Thyroid gland (tissue), 4 donors: ENCODE data around the gene MYCN. TPM values are rescaled to one million over a fixed set of nuclear protein-coding genes. Genes with fewer than 3 reads are reported as not detected.

ENCODE experiments used
- DNase-seq, 2 donors: peaks; one replicate each; pipeline ENCODE4 v3.0.0-alpha.2; 2019
- H3K27ac ChIP-seq, 3 donors: fragments of 200-600 bp; sonication (generic); 1 replicate in 2 of 3; 2 replicates in 1 of 3; pipeline ENCODE4 v1.5.1; 2016 to 2019; ENCODE audit warnings: mild to moderate bottlenecking in 1 of 3, moderate library complexity in 1 of 3
- H3K27me3 ChIP-seq: fragments of 200-600 bp; sonication (generic); one replicate; pipeline ENCODE4 v1.5.1; 2019
- H3K36me3 ChIP-seq, 2 donors: fragments of 200-600 bp; sonication (generic); one replicate each; pipeline ENCODE4 v1.5.1; 2016 to 2019
- H3K4me1 ChIP-seq, 2 donors: fragments of 200-600 bp; sonication (generic); one replicate each; pipeline ENCODE4 v1.5.1; 2017 to 2019
- H3K4me3 ChIP-seq, 3 donors: fragments of 200-600 bp; sonication (generic); replicated peaks in 1 of 3; 1 replicate in 2 of 3; 2 replicates in 1 of 3; pipeline ENCODE4 v1.5.1; 2016; ENCODE audit warnings: mild to moderate bottlenecking in 1 of 3
- H3K9me3 ChIP-seq: fragments of 200-600 bp; sonication (generic); one replicate; pipeline ENCODE4 v1.5.1; 2017
- POLR2A ChIP-seq, 2 donors: fragments of 450-650 bp; IDR thresholded peaks; one replicate each; pipeline ENCODE4 v1.6.1; 2017; ENCODE audit warnings: antibody characterized with exemption in 2 of 2, mild to moderate bottlenecking in 2 of 2, moderate library complexity in 1 of 2
- WGBS, 2 donors: methylation state at CpG; one replicate each; pipeline ENCODE4 v1.1.5; 2017; 5-methylcytosine and 5-hydroxymethylcytosine counted together
- intact Hi-C: fragments of 100-400 bp; cut with DNase I; formaldehyde crosslinking; loops from one replicate; pipeline ENCODE4 v1.15.1; 2023
- total RNA-seq, 4 donors: library from RNA; depleted of rRNA; stranded (reverse); fragments of >200 nt; gene quantifications; one replicate each; pipeline ENCODE4 v1.2.3, GENCODE V29; 2016
- TF ChIP-seq, protein P1 (sequence below), 6 experiments: fragments of 200-600 bp in 3 of 6; fragments of 450-650 bp in 3 of 6; sonication (generic) in 3 of 6; IDR thresholded peaks; one replicate each; pipeline ENCODE4 v1.5.1; 2016 to 2019; ENCODE audit warnings: antibody characterized with exemption in 6 of 6, mild to moderate bottlenecking in 2 of 6, inconsistent platforms in 1 of 6, moderate library complexity in 1 of 6

MYCN gene
- total RNA-seq, 4 donors from 2014 or later: 5.9 to 13.3 (median 10.1) TPM

DNA sequence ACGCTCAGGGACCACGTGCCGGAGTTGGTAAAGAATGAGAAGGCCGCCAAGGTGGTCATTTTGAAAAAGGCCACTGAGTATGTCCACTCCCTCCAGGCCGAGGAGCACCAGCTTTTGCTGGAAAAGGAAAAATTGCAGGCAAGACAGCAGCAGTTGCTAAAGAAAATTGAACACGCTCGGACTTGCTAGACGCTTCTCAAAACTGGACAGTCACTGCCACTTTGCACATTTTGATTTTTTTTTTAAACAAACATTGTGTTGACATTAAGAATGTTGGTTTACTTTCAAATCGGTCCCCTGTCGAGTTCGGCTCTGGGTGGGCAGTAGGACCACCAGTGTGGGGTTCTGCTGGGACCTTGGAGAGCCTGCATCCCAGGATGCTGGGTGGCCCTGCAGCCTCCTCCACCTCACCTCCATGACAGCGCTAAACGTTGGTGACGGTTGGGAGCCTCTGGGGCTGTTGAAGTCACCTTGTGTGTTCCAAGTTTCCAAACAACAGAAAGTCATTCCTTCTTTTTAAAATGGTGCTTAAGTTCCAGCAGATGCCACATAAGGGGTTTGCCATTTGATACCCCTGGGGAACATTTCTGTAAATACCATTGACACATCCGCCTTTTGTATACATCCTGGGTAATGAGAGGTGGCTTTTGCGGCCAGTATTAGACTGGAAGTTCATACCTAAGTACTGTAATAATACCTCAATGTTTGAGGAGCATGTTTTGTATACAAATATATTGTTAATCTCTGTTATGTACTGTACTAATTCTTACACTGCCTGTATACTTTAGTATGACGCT lies 5.8 kb downstream of the MYCN start:
- Histone ChIP-seq H3K9me3 (no peaks in the 10 kb centered on the region), H3K4me1 (peaks cover 12 to 22% of the 10 kb centered on the region in 2 donors), H3K27ac (no peak overlapping the region), H3K4me3 (no peak overlapping the region), H3K36me3 (peaks cover 0 to 9% of the 10 kb centered on the region in 2 donors), H3K27me3 (no peaks in the 10 kb centered on the region)
- DNase-seq: no peak
- intact Hi-C loops: loop anchor here (10.0 kb wide), 2 partner anchors 69 to 269 kb away; no protein-coding TSS in a partner anchor
- 85 to 87% methylated on average over 17 of the region's 17 CpGs for WGBS, 2 donors
- TF ChIP-seq, protein P1, sequence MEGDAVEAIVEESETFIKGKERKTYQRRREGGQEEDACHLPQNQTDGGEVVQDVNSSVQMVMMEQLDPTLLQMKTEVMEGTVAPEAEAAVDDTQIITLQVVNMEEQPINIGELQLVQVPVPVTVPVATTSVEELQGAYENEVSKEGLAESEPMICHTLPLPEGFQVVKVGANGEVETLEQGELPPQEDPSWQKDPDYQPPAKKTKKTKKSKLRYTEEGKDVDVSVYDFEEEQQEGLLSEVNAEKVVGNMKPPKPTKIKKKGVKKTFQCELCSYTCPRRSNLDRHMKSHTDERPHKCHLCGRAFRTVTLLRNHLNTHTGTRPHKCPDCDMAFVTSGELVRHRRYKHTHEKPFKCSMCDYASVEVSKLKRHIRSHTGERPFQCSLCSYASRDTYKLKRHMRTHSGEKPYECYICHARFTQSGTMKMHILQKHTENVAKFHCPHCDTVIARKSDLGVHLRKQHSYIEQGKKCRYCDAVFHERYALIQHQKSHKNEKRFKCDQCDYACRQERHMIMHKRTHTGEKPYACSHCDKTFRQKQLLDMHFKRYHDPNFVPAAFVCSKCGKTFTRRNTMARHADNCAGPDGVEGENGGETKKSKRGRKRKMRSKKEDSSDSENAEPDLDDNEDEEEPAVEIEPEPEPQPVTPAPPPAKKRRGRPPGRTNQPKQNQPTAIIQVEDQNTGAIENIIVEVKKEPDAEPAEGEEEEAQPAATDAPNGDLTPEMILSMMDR (IDR thresholded peaks at IDR 0.05): no peak
- TF ChIP-seq POLR2A (IDR thresholded peaks at IDR 0.05): no peak

- no peak for DNase-seq
- H3K27me3 ChIP-seq: no peaks in the 10 kb centered on the region
- no peak for TF ChIP-seq POLR2A (IDR thresholded peaks at IDR 0.05)
- TF ChIP-seq, protein P1 (IDR thresholded peaks at IDR 0.05): no peak
- intact Hi-C loops: loop anchor here (10.0 kb wide), 2 partner anchors 68 to 268 kb away; no protein-coding TSS in a partner anchor
- peaks cover 12 to 15% of the 10 kb centered on the region in 2 donors for H3K4me1 ChIP-seq
- H3K36me3 ChIP-seq: peaks cover 0 to 9% of the 10 kb centered on the region in 2 donors
- no peak overlapping the region for H3K27ac ChIP-seq
- H3K9me3 ChIP-seq: no peaks in the 10 kb centered on the region
- WGBS, 2 donors: 92 to 96% methylated on average over 3 of the region's 3 CpGs
- H3K4me3 ChIP-seq: no peak overlapping the region
These were observed 6.6 kb downstream of the MYCN start for GRCh38 chr2:15946983-15947382.

GRCh38 chr2:15947431-15947830 lies 7.1 kb downstream of the MYCN start:
- peaks cover 12 to 15% of the 10 kb centered on the region in 2 donors for H3K4me1 ChIP-seq
- 87 to 93% methylated on average over 2 of the region's 2 CpGs for WGBS, 2 donors
- intact Hi-C loops: loop anchor here (10.0 kb wide), 2 partner anchors 67 to 267 kb away; no protein-coding TSS in a partner anchor
- H3K9me3 ChIP-seq: no peaks in the 10 kb centered on the region
- peaks cover 0 to 9% of the 10 kb centered on the region in 2 donors for H3K36me3 ChIP-seq
- TF ChIP-seq POLR2A (IDR thresholded peaks at IDR 0.05): no peak
- TF ChIP-seq, protein P1 (IDR thresholded peaks at IDR 0.05): no peak
- no peaks in the 10 kb centered on the region for H3K27me3 ChIP-seq
- DNase-seq: no peak
- H3K27ac ChIP-seq: no peak overlapping the region
- no peak overlapping the region for H3K4me3 ChIP-seq

- no peak overlapping the region for H3K27ac ChIP-seq
- DNase-seq: no peak
- H3K9me3 ChIP-seq: no peaks in the 10 kb centered on the region
- peaks cover 0 to 9% of the 10 kb centered on the region in 2 donors for H3K36me3 ChIP-seq
- 93 to 96% methylated on average over 3 of the region's 3 CpGs for WGBS, 2 donors
- intact Hi-C loops: loop anchor here (10.0 kb wide), 2 partner anchors 66 to 266 kb away; no protein-coding TSS in a partner anchor
- H3K4me3 ChIP-seq: no peak overlapping the region
- H3K4me1 ChIP-seq: peaks cover 5 to 9% of the 10 kb centered on the region in 2 donors
- no peak for TF ChIP-seq POLR2A (IDR thresholded peaks at IDR 0.05)
- TF ChIP-seq, protein P1 (IDR thresholded peaks at IDR 0.05): no peak
- H3K27me3 ChIP-seq: no peaks in the 10 kb centered on the region
These were observed 8.3 kb downstream of the MYCN start for GRCh38 chr2:15948704-15948957.

GRCh38 chr2:15949126-15949525 lies 8.8 kb downstream of the MYCN start:
- no peak for TF ChIP-seq POLR2A (IDR thresholded peaks at IDR 0.05)
- TF ChIP-seq, protein P1 (IDR thresholded peaks at IDR 0.05): no peak
- intact Hi-C loops: loop anchor here (10.0 kb wide), 2 partner anchors 66 to 266 kb away; no protein-coding TSS in a partner anchor
- peaks cover 0 to 9% of the 10 kb centered on the region in 2 donors for H3K36me3 ChIP-seq
- no peak overlapping the region for H3K4me3 ChIP-seq
- no peak overlapping the region for H3K27ac ChIP-seq
- H3K9me3 ChIP-seq: no peaks in the 10 kb centered on the region
- 90% methylated on average over 6 of the region's 6 CpGs for WGBS, 2 donors
- no peak for DNase-seq
- peaks cover under 1 to 4% of the 10 kb centered on the region in 2 donors for H3K4me1 ChIP-seq
- H3K27me3 ChIP-seq: no peaks in the 10 kb centered on the region
